Limb (tissue), 2 donors: ENCODE data around the gene BNC2.

Experiments used
- DNase-seq, 2 donors: peaks; one replicate each; pipeline ENCODE4 v3.0.0-alpha.2; 2016; ENCODE audit errors: extremely low spot score in 2 of 2

The BNC2 gene

GRCh38 chr9:16869131-16869881 lies 1.2 kb downstream of the BNC2 start:
- DNase-seq: peak; percentile 26 to 56

GRCh38 chr9:16868701-16869100 lies 1.8 kb downstream of the BNC2 start:
- peak in 1 of 2 donors; percentile 17 for DNase-seq

- peak; percentile 19 to 34 for DNase-seq
Observed at GRCh38 chr9:16867576-16868311, 2.7 kb downstream of the BNC2 start.

- DNase-seq: peak in 1 of 2 donors; percentile 79
Observed at GRCh38 chr9:16866587-16866986, 3.9 kb downstream of the BNC2 start.

- DNase-seq: peak; percentile 8 to 34
Observed at GRCh38 chr9:16864649-16865434, 5.6 kb downstream of the BNC2 start.

GRCh38 chr9:16848179-16848578 lies 22.3 kb downstream of the BNC2 start:
- DNase-seq: no peak

GRCh38 chr9:16846986-16847385 lies 23.5 kb downstream of the BNC2 start:
- DNase-seq: no peak

GRCh38 chr9:16846367-16846766 lies 24.1 kb downstream of the BNC2 start:
- DNase-seq: no peak

GRCh38 chr9:16834817-16835216 lies 35.7 kb downstream of the BNC2 start:
- no peak for DNase-seq

GRCh38 chr9:16833296-16833835 lies 37.1 kb downstream of the BNC2 start:
- DNase-seq: no peak

GRCh38 chr9:16832101-16832500 lies 38.4 kb downstream of the BNC2 start:
- DNase-seq: no peak

- DNase-seq: no peak
Observed at GRCh38 chr9:16830806-16831205, 39.7 kb downstream of the BNC2 start.

GRCh38 chr9:16828340-16829281 lies 41.9 kb downstream of the BNC2 start:
- DNase-seq: peak; percentile 67 to 76

- no peak for DNase-seq
Observed at GRCh38 chr9:16825971-16826625, 44.4 kb downstream of the BNC2 start.

- peak in 1 of 2 donors; percentile 46 for DNase-seq
Observed at GRCh38 chr9:16825331-16825725, 45.1 kb downstream of the BNC2 start.

GRCh38 chr9:16824545-16825330 lies 45.7 kb downstream of the BNC2 start:
- peak in 1 of 2 donors; percentile 40 for DNase-seq

GRCh38 chr9:16823906-16824305 lies 46.6 kb downstream of the BNC2 start:
- DNase-seq: no peak

GRCh38 chr9:16821344-16821743 lies 49.1 kb downstream of the BNC2 start:
- no peak for DNase-seq

- DNase-seq: no peak
Observed at GRCh38 chr9:16817514-16817913, 53.0 kb downstream of the BNC2 start.
